ENCODE data around the gene GALNT18. TPM values are rescaled to one million over a fixed set of nuclear protein-coding genes. Genes with fewer than 3 reads are reported as not detected.

The GALNT18 gene
- total RNA-seq, 1 donor from 2014 or later = 22.1 TPM

GRCh38 chr11:11510939-11511338 is 110.9 kb downstream of the GALNT18 start:
- intact Hi-C loops (cut with DNase I) = no loop called here
- Histone ChIP-seq H3K36me3 (no peaks in the 10 kb centered on the region), H3K4me3 (no peak overlapping the region), H3K4me1 (peaks cover 16% of the 10 kb centered on the region), H3K27ac (no peak overlapping the region), H3K9me3 (no peaks in the 10 kb centered on the region), H3K27me3 (no peaks in the 10 kb centered on the region)
- TF ChIP-seq POLR2AphosphoS5 (IDR thresholded peaks at IDR 0.05; ENCODE audit: insufficient read depth in 1 of 2, low read depth in 1 of 2) (no peak), POLR2A (IDR thresholded peaks at IDR 0.05) (no peak), CTCF (IDR thresholded peaks at IDR 0.05) (no peak)
- no peak for DNase-seq (ENCODE audit: extremely low spot score in 2 of 2)

- H3K9me3 ChIP-seq = no peaks in the 10 kb centered on the region
- no peak for DNase-seq (ENCODE audit: extremely low spot score in 2 of 2)
- intact Hi-C loops (cut with DNase I) = no loop called here
- peaks cover 12% of the 10 kb centered on the region for H3K4me1 ChIP-seq
- H3K27ac ChIP-seq = no peak overlapping the region
- TF ChIP-seq POLR2A (IDR thresholded peaks at IDR 0.05) = no peak
- TF ChIP-seq POLR2AphosphoS5 (IDR thresholded peaks at IDR 0.05; ENCODE audit: insufficient read depth in 1 of 2, low read depth in 1 of 2) = no peak
- TF ChIP-seq CTCF (IDR thresholded peaks at IDR 0.05) = no peak
- no peaks in the 10 kb centered on the region for H3K36me3 ChIP-seq
- H3K4me3 ChIP-seq = no peak overlapping the region
- H3K27me3 ChIP-seq = no peaks in the 10 kb centered on the region
Measured at GRCh38 chr11:11505692-11506091, 116.1 kb downstream of the GALNT18 start.

GRCh38 chr11:11505190-11505589 is 116.6 kb downstream of the GALNT18 start:
- Histone ChIP-seq H3K4me1 (peaks cover 12% of the 10 kb centered on the region), H3K27ac (no peak overlapping the region), H3K4me3 (no peak overlapping the region), H3K9me3 (no peaks in the 10 kb centered on the region), H3K27me3 (no peaks in the 10 kb centered on the region), H3K36me3 (no peaks in the 10 kb centered on the region)
- DNase-seq (ENCODE audit: extremely low spot score in 2 of 2) = no peak
- intact Hi-C loops (cut with DNase I) = no loop called here
- TF ChIP-seq POLR2A (IDR thresholded peaks at IDR 0.05) (no peak), CTCF (IDR thresholded peaks at IDR 0.05) (no peak), POLR2AphosphoS5 (IDR thresholded peaks at IDR 0.05; ENCODE audit: insufficient read depth in 1 of 2, low read depth in 1 of 2) (no peak)

- Histone ChIP-seq H3K27me3 (no peaks in the 10 kb centered on the region), H3K27ac (no peak overlapping the region), H3K4me1 (peaks cover 12% of the 10 kb centered on the region), H3K36me3 (no peaks in the 10 kb centered on the region), H3K4me3 (no peak overlapping the region), H3K9me3 (no peaks in the 10 kb centered on the region)
- no peak for DNase-seq (ENCODE audit: extremely low spot score in 2 of 2)
- TF ChIP-seq POLR2A (IDR thresholded peaks at IDR 0.05) (no peak), CTCF (IDR thresholded peaks at IDR 0.05) (no peak), POLR2AphosphoS5 (IDR thresholded peaks at IDR 0.05; ENCODE audit: insufficient read depth in 1 of 2, low read depth in 1 of 2) (no peak)
- intact Hi-C loops (cut with DNase I) = no loop called here
Measured at GRCh38 chr11:11504071-11504470, 117.7 kb downstream of the GALNT18 start.

- H3K27ac ChIP-seq = no peak overlapping the region
- H3K4me3 ChIP-seq = no peak overlapping the region
- H3K4me1 ChIP-seq = peaks cover 12% of the 10 kb centered on the region
- H3K9me3 ChIP-seq = no peaks in the 10 kb centered on the region
- DNase-seq (ENCODE audit: extremely low spot score in 2 of 2) = no peak
- intact Hi-C loops (cut with DNase I) = no loop called here
- H3K27me3 ChIP-seq = no peaks in the 10 kb centered on the region
- no peak for TF ChIP-seq POLR2A (IDR thresholded peaks at IDR 0.05)
- H3K36me3 ChIP-seq = no peaks in the 10 kb centered on the region
Measured at GRCh38 chr11:11502263-11502861, 119.4 kb downstream of the GALNT18 start.
